CD14-positive monocyte (primary cell): ENCODE results near the gene PITPNB. TPM values are rescaled to one million over a fixed set of nuclear protein-coding genes. Genes with fewer than 3 reads are reported as not detected.

Source experiments
- DNase-seq, 3 donors: peaks; one replicate each; pipeline ENCODE4 v3.0.0-alpha.2; 2011 to 2022
- H2AFZ ChIP-seq: 2 replicates; pipeline ENCODE4 v1.6.0; 2012; ENCODE audit warnings: mild to moderate bottlenecking, low read depth, low read length, inconsistent platforms; ENCODE audit not compliant: insufficient read depth, poor library complexity, severe bottlenecking
- H3K27ac ChIP-seq, 2 donors: 1 replicate in 1 of 2; 2 replicates in 1 of 2; pipeline ENCODE4 v1.5.1; 2012 to 2013; ENCODE audit warnings: low read length in 2 of 2, control low read depth in 1 of 2, inconsistent platforms in 1 of 2, low read depth in 1 of 2, mild to moderate bottlenecking in 1 of 2
- H3K27me3 ChIP-seq, 2 donors: one replicate each; pipeline versions ENCODE4 v1.6.0 to v1.6.1; 2011 to 2013; ENCODE audit warnings: low read length in 2 of 2; ENCODE audit not compliant: control insufficient read depth in 2 of 2, insufficient read depth in 2 of 2
- H3K36me3 ChIP-seq, 2 donors: replicated peaks in 1 of 2; 1 replicate in 1 of 2; 2 replicates in 1 of 2; pipeline versions ENCODE4 v1.5.1 to v1.6.1; 2012 to 2013; ENCODE audit warnings: low read length in 2 of 2, control low read depth in 1 of 2, inconsistent platforms in 1 of 2, mild to moderate bottlenecking in 1 of 2; ENCODE audit not compliant: insufficient read depth in 2 of 2, control insufficient read depth in 1 of 2
- H3K4me1 ChIP-seq, 2 donors: 1 replicate in 1 of 2; 2 replicates in 1 of 2; pipeline versions ENCODE4 v1.5.1 to v1.6.1; 2012 to 2013; ENCODE audit warnings: low read length in 2 of 2, control low read depth in 1 of 2, inconsistent platforms in 1 of 2, mild to moderate bottlenecking in 1 of 2, moderate library complexity in 1 of 2; ENCODE audit not compliant: insufficient read depth in 2 of 2, control insufficient read depth in 1 of 2
- H3K4me2 ChIP-seq: replicated peaks from 2 replicates; pipeline ENCODE3; 2012; ENCODE audit warnings: low read length, moderate library complexity, mild to moderate bottlenecking; ENCODE audit not compliant: poor library complexity, severe bottlenecking; ENCODE audit errors: extremely low read depth
- H3K4me3 ChIP-seq, 3 experiments: fragments of 200-600 bp in 1 of 3; sonication (generic) in 1 of 3; replicated peaks in 1 of 3; 1 replicate in 2 of 3; 2 replicates in 1 of 3; pipeline ENCODE4 v1.5.1; 2011 to 2013; ENCODE audit warnings: low read length in 3 of 3, mild to moderate bottlenecking in 3 of 3, control low read depth in 2 of 3, low read depth in 2 of 3, inconsistent platforms in 1 of 3, moderate library complexity in 1 of 3
- H3K79me2 ChIP-seq: 2 replicates; pipeline ENCODE4 v1.6.0; 2012; ENCODE audit warnings: mild to moderate bottlenecking, control low read depth, inconsistent platforms, low read length, moderate library complexity; ENCODE audit not compliant: insufficient read depth
- H3K9ac ChIP-seq: 2 replicates; pipeline ENCODE4 v1.6.0; 2017; ENCODE audit warnings: low read length, mild to moderate bottlenecking; ENCODE audit not compliant: insufficient read depth, poor library complexity, severe bottlenecking
- H3K9me3 ChIP-seq, 2 donors: replicated peaks in 1 of 2; 1 replicate in 1 of 2; 2 replicates in 1 of 2; pipeline versions ENCODE4 v1.5.1 to v1.6.1; 2012 to 2013; ENCODE audit warnings: low read length in 2 of 2, control low read depth in 1 of 2; ENCODE audit not compliant: control insufficient read depth in 1 of 2, insufficient read depth in 1 of 2
- H4K20me1 ChIP-seq: 2 replicates; pipeline ENCODE4 v1.6.0; 2012; ENCODE audit warnings: mild to moderate bottlenecking, low read length, control low read depth, moderate library complexity; ENCODE audit not compliant: insufficient read depth
- H3K27ac Mint-ChIP-seq, 7 donors: one replicate each; pipeline ENCODE4 v1.8.0; 2020; ENCODE audit warnings: mild to moderate bottlenecking in 7 of 7, mixed read lengths in 7 of 7, moderate library complexity in 6 of 7, inconsistent platforms in 2 of 7
- H3K27me3 Mint-ChIP-seq, 3 donors: one replicate each; pipeline ENCODE4 v1.8.0; 2021 to 2022; ENCODE audit warnings: low read depth in 3 of 3, mild to moderate bottlenecking in 3 of 3, mixed read lengths in 3 of 3, moderate library complexity in 3 of 3, inconsistent platforms in 1 of 3
- H3K36me3 Mint-ChIP-seq, 2 donors: one replicate each; pipeline ENCODE4 v1.8.0; 2020; ENCODE audit warnings: mixed read lengths in 2 of 2, inconsistent platforms in 1 of 2, mild to moderate bottlenecking in 1 of 2
- H3K4me1 Mint-ChIP-seq: one replicate; pipeline ENCODE4 v1.8.0; 2020; ENCODE audit warnings: mild to moderate bottlenecking, mixed read lengths
- H3K4me3 Mint-ChIP-seq, 2 donors: one replicate each; pipeline ENCODE4 v1.8.0; 2020; ENCODE audit warnings: mild to moderate bottlenecking in 2 of 2, mixed read lengths in 2 of 2, moderate library complexity in 1 of 2
- H3K9me3 Mint-ChIP-seq, 7 donors: one replicate each; pipeline ENCODE4 v1.8.0; 2020 to 2022; ENCODE audit warnings: mixed read lengths in 7 of 7, mild to moderate bottlenecking in 6 of 7, moderate library complexity in 6 of 7, inconsistent platforms in 2 of 7
- CTCF ChIP-seq: fragments of 200-600 bp; IDR thresholded peaks from one replicate; pipeline ENCODE4 v1.8.0; 2022; ENCODE audit warnings: antibody characterized with exemption, mild to moderate bottlenecking
- WGBS: methylation state at CpG from one replicate; pipeline ENCODE4 v1.1.5; 2013; ENCODE audit warnings: missing lambda C conversion rate; ENCODE audit not compliant: insufficient coverage; 5-methylcytosine and 5-hydroxymethylcytosine counted together
- intact Hi-C, 2 donors: fragments of 100-400 bp; cut with micrococcal nuclease; formaldehyde crosslinking; loops; one replicate each; pipeline versions ENCODE4 v1.15.0 to v1.15.1; 2023
- polyA plus RNA-seq, 3 donors: library from polyadenylated mRNA; depleted of rRNA in 1 of 3; unstranded in 2 of 3; stranded (reverse) in 1 of 3; fragments of 300-500 nt in 2 of 3; fragments of >200 nt in 1 of 3; fragmentation: Illumina TruSeq in 2 of 3; gene quantifications; 1 replicate in 2 of 3; 2 replicates in 1 of 3; pipeline ENCODE4 v1.2.3, GENCODE V29; 2012 to 2021

PITPNB gene
- polyA plus RNA-seq, 3 donors: 19.2 to 29.1 (median 25.2) TPM

DNA sequence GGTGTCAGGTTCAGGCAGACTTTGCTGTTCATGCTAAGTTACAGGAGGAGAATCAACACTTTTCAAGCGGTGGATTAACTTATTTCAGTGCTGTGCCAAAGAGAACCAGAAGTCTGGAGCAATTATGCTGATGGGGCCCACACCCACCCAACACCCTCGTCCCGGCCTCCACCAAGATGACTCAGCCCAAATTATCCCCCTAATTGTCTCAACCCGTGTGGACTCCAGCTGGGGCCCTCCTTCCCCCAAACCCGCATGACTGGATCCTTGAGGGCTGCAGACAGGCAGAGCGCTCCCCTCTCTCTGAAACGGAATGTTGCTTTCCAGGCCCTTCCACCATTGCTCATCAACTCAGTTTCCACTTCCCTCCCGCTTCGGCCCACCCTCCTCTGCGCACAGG is 82.9 kb downstream of the PITPNB start:
- 19% methylated on average over 4 of the region's 10 CpGs for WGBS
- no peak overlapping the region for H3K4me2 ChIP-seq
- no peak overlapping the region for H3K9ac ChIP-seq
- DNase-seq: no peak
- intact Hi-C loops: no loop called here
- peaks cover 0 to 3% of the 10 kb centered on the region in 2 donors for H3K36me3 Mint-ChIP-seq
- H3K4me3 ChIP-seq: no peak overlapping the region
- H4K20me1 ChIP-seq: no peaks in the 10 kb centered on the region
- H3K9me3 Mint-ChIP-seq: peaks cover 2 to 9% (median 4%) of the 10 kb centered on the region in 7 donors
- no peaks in the 10 kb centered on the region for H3K4me1 Mint-ChIP-seq
- H2AFZ ChIP-seq: no peak overlapping the region
- H3K27me3 Mint-ChIP-seq: peaks cover 0 to 5% (median 4%) of the 10 kb centered on the region in 3 donors
- H3K36me3 ChIP-seq: no peaks in the 10 kb centered on the region
- no peaks in the 10 kb centered on the region for H3K79me2 ChIP-seq
- no peak for TF ChIP-seq CTCF
- no peaks in the 10 kb centered on the region for H3K27me3 ChIP-seq
- H3K4me1 ChIP-seq: no peaks in the 10 kb centered on the region
- H3K27ac Mint-ChIP-seq: no peak overlapping the region
- no peak overlapping the region for H3K27ac ChIP-seq
- no peak overlapping the region for H3K4me3 Mint-ChIP-seq
- peaks cover 0 to 3% of the 10 kb centered on the region in 2 donors for H3K9me3 ChIP-seq

DNA sequence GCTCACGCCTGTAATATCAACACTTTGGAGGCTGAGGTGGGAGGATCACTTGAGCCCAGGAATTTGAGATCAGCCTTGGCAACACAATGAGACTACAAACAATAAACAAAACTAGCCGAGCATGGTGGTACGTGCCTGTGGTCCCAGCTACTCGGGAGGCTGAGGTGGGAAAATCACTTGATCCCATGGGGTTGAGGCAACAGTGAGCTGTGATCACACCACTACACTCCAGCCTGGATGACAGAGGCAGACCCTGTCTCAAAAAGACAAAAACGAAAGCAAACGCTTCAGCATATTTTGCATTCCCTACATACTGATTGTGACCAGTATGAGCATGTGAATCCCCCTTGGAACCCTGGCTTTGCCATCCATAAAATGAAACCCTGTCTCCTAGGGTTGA is 83.6 kb downstream of the PITPNB start:
- peaks cover 2 to 9% (median 4%) of the 10 kb centered on the region in 7 donors for H3K9me3 Mint-ChIP-seq

More for the DNA sequence above, 83.6 kb downstream of the PITPNB start:
- no peak overlapping the region for H3K27ac ChIP-seq
- no peak for TF ChIP-seq CTCF
- H3K79me2 ChIP-seq: no peaks in the 10 kb centered on the region
- H3K36me3 ChIP-seq: no peaks in the 10 kb centered on the region
- peaks cover 0 to 3% of the 10 kb centered on the region in 2 donors for H3K9me3 ChIP-seq
- Mint-ChIP-seq H3K27ac (no peak overlapping the region), H3K4me1 (no peaks in the 10 kb centered on the region), H3K4me3 (no peak overlapping the region), H3K27me3 (peaks cover 0 to 5% (median 4%) of the 10 kb centered on the region in 3 donors), H3K36me3 (no peaks in the 10 kb centered on the region)
- H3K4me1 ChIP-seq: no peaks in the 10 kb centered on the region
- H3K4me2 ChIP-seq: no peak overlapping the region
- intact Hi-C loops: no loop called here
- no peak overlapping the region for H3K9ac ChIP-seq
- WGBS: 95% methylated on average over 4 of the region's 6 CpGs
- H2AFZ ChIP-seq: no peak overlapping the region
- no peak overlapping the region for H3K4me3 ChIP-seq
- H3K27me3 ChIP-seq: no peaks in the 10 kb centered on the region
- no peaks in the 10 kb centered on the region for H4K20me1 ChIP-seq
- no peak for DNase-seq
